HL-60 (cell line): ENCODE data around the gene ZFHX2.

Source experiments
- DNase-seq, 2 experiments: peaks; one replicate each; pipeline ENCODE4 v3.0.0-alpha.2; 2010 to 2020; ENCODE audit warnings: low read depth in 1 of 2, low spot score in 1 of 2
- H3K27ac ChIP-seq: fragments of 250-450 bp; sonication (Bioruptor Pico); replicated peaks from 2 replicates; pipeline ENCODE4 v1.5.1; 2020; ENCODE audit warnings: mild to moderate bottlenecking, moderate library complexity
- H3K27me3 ChIP-seq: fragments of 250-450 bp; sonication (Bioruptor Pico); 2 replicates; pipeline ENCODE4 v1.5.1; 2021; ENCODE audit warnings: mild to moderate bottlenecking, moderate library complexity; ENCODE audit not compliant: insufficient read depth, poor library complexity, severe bottlenecking
- H3K4me3 ChIP-seq: replicated peaks from 2 replicates; pipeline ENCODE4 v1.5.1; 2011; ENCODE audit warnings: mild to moderate bottlenecking, control low read depth, low read length; ENCODE audit not compliant: insufficient read depth
- CTCF ChIP-seq: IDR thresholded peaks from one replicate; pipeline ENCODE4 v1.5.1; 2011; ENCODE audit warnings: low read length, control low read depth, inconsistent platforms; ENCODE audit not compliant: insufficient read depth
- GABPA ChIP-seq: IDR thresholded peaks from 2 replicates; pipeline ENCODE4 v1.6.1; 2012; ENCODE audit warnings: low read depth
- POLR2AphosphoS5 ChIP-seq: IDR thresholded peaks from 2 replicates; pipeline ENCODE4 v1.6.1; 2012; ENCODE audit warnings: low read depth
- REST ChIP-seq: IDR thresholded peaks from 2 replicates; pipeline ENCODE4 v1.6.1; 2012; ENCODE audit warnings: low read depth; ENCODE audit not compliant: insufficient replicate concordance
- SPI1 ChIP-seq: IDR thresholded peaks from 2 replicates; pipeline ENCODE4 v1.6.1; 2012; ENCODE audit warnings: low read depth, mild to moderate bottlenecking, borderline replicate concordance

The ZFHX2 gene

GRCh38 chr14:23561873-23562821 is 10.6 kb upstream of the ZFHX2 start:
- no peaks in the 10 kb centered on the region for H3K27me3 ChIP-seq
- no peak overlapping the region for H3K4me3 ChIP-seq
- H3K27ac ChIP-seq: no peak overlapping the region
- TF ChIP-seq POLR2AphosphoS5 (peak; percentile 2; the same call in 1 of the 2 replicates), SPI1 (no peak), GABPA (no peak), REST (no peak), CTCF (no peak)
- no peak for DNase-seq

- Histone ChIP-seq H3K27ac (no peak overlapping the region), H3K4me3 (no peak overlapping the region), H3K27me3 (no peaks in the 10 kb centered on the region)
- TF ChIP-seq GABPA (no peak), POLR2AphosphoS5 (0 out of 2 replicates have a peak, but pooled peaks have one; percentile 26), CTCF (no peak), REST (no peak)
- DNase-seq: no peak
Observed at GRCh38 chr14:23561259-23561658, 9.7 kb upstream of the ZFHX2 start.

- no peak overlapping the region for H3K27ac ChIP-seq
- DNase-seq: no peak
- no peak for TF ChIP-seq GABPA
- H3K27me3 ChIP-seq: no peaks in the 10 kb centered on the region
- H3K4me3 ChIP-seq: no peak overlapping the region
Observed at GRCh38 chr14:23559926-23560520, 8.5 kb upstream of the ZFHX2 start.

GRCh38 chr14:23559010-23559925 is 7.7 kb upstream of the ZFHX2 start:
- Histone ChIP-seq H3K4me3 (no peak overlapping the region), H3K27me3 (no peaks in the 10 kb centered on the region), H3K27ac (no peak overlapping the region)
- TF ChIP-seq CTCF (peak; percentile 89), GABPA (no peak), POLR2AphosphoS5 (no peak)
- peak in 1 of 2 experiments; percentile 62 for DNase-seq
